ENCODE measurements around the gene SLC7A1.

The SLC7A1 gene

DNA sequence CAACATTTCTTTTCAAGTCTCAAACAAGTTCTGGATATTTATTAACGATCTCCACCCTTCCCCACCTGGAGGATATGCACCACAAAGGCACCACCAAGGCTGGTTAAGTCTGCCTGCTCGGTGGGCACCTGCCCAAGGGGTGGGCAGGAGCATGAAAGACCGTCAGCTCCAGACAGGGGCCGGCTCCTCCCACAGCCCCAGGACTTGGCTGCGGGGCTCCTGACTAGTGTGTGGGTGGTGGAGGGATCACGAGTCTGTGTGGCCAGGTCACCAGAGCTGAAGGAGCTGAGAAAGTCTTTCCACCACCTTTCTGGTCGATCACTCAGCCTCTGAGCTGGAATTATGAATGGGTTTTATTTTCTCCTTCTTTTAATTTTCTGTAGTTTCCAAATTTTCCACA, 7.8 kb downstream of the SLC7A1 start:
- TF ChIP-seq, protein P1, sequence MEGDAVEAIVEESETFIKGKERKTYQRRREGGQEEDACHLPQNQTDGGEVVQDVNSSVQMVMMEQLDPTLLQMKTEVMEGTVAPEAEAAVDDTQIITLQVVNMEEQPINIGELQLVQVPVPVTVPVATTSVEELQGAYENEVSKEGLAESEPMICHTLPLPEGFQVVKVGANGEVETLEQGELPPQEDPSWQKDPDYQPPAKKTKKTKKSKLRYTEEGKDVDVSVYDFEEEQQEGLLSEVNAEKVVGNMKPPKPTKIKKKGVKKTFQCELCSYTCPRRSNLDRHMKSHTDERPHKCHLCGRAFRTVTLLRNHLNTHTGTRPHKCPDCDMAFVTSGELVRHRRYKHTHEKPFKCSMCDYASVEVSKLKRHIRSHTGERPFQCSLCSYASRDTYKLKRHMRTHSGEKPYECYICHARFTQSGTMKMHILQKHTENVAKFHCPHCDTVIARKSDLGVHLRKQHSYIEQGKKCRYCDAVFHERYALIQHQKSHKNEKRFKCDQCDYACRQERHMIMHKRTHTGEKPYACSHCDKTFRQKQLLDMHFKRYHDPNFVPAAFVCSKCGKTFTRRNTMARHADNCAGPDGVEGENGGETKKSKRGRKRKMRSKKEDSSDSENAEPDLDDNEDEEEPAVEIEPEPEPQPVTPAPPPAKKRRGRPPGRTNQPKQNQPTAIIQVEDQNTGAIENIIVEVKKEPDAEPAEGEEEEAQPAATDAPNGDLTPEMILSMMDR (IDR thresholded peaks at IDR 0.05; ENCODE audit: low read depth, low read length) = no peak
- no peak for DNase-seq (ENCODE audit: low read depth in 2 of 2)

DNA sequence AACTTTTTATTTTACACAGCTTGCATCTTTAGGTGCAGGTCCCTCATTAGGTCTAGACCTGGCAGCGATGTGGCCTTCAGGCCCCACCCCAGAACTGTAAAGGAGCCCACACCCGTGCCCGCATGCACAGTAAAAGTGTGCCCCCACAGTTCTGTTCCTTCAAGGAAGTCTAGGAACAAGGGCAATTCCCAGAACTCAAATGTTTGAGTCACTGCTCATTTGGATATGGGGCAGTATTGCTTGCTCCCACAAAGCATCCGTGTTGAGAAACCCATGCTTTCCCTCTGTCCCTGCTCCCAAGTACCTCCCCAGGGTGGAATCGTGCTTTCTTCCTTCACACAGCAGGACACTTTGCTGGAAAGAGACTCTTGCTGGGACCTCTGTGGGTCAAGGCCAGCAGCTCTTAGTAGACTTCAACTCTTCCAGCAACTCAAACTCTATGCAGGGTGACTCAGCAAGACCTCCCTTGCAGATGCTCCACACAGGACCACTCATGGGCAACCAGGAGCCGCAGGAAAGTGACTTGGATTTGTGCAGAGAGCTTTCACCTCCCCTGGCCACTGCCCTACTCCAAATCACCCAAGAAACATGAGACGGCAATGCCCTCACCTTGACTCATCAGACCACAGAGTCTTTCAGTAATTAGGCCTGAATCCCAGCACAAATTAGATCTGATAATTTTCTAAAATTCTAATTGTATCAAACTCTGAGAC, 12.3 kb downstream of the SLC7A1 start:
- TF ChIP-seq, protein P1 (IDR thresholded peaks at IDR 0.05; ENCODE audit: low read depth, low read length) = no peak
- peak in 1 of 2 donors; percentile 60 for DNase-seq (ENCODE audit: low read depth in 2 of 2)

More for the DNA sequence above, 7.8 kb downstream of the SLC7A1 start:
- H3K4me3 ChIP-seq (replicated peaks in 1 of 2; ENCODE audit: low read depth in 2 of 2, low read length in 2 of 2) = no peak overlapping the region

GRCh38 chr13:29582171-29582570, 13.3 kb downstream of the SLC7A1 start:
- no peak for DNase-seq (ENCODE audit: low read depth in 2 of 2)
- no peak overlapping the region for H3K4me3 ChIP-seq (replicated peaks in 1 of 2; ENCODE audit: low read depth in 2 of 2, low read length in 2 of 2)
- TF ChIP-seq, protein P1 (IDR thresholded peaks at IDR 0.05; ENCODE audit: low read depth, low read length) = no peak

More for the DNA sequence above, 12.3 kb downstream of the SLC7A1 start:
- no peak overlapping the region for H3K4me3 ChIP-seq (replicated peaks in 1 of 2; ENCODE audit: low read depth in 2 of 2, low read length in 2 of 2)

- no peak overlapping the region for H3K4me3 ChIP-seq (replicated peaks in 1 of 2; ENCODE audit: low read depth in 2 of 2, low read length in 2 of 2)
- TF ChIP-seq, protein P1 (IDR thresholded peaks at IDR 0.05; ENCODE audit: low read depth, low read length) = no peak
- DNase-seq (ENCODE audit: low read depth in 2 of 2) = no peak
These were observed 13.8 kb downstream of the SLC7A1 start for GRCh38 chr13:29581666-29582065.

DNA sequence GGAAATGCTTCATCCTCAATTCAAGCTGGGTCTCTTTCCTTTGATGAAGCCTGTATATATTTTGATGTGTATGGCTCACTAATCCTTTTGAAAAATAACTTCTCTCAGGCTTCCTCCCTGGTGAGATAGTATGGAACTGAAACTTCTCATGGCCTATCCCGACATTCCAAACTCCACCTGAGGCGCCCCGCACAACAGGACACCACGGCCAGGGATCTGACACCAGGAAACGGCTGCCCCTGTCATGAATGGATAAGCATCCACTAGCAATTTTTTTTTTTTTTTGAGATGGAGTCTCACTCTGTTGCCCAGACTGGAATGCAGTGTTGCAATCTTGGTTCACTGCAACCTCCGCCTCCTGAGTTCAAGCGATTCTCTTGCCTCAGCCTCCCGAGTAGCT, 16.4 kb downstream of the SLC7A1 start:
- H3K4me3 ChIP-seq (replicated peaks in 1 of 2; ENCODE audit: low read depth in 2 of 2, low read length in 2 of 2) = no peak overlapping the region
- DNase-seq (ENCODE audit: low read depth in 2 of 2) = no peak
- TF ChIP-seq, protein P1 (IDR thresholded peaks at IDR 0.05; ENCODE audit: low read depth, low read length) = no peak

DNA sequence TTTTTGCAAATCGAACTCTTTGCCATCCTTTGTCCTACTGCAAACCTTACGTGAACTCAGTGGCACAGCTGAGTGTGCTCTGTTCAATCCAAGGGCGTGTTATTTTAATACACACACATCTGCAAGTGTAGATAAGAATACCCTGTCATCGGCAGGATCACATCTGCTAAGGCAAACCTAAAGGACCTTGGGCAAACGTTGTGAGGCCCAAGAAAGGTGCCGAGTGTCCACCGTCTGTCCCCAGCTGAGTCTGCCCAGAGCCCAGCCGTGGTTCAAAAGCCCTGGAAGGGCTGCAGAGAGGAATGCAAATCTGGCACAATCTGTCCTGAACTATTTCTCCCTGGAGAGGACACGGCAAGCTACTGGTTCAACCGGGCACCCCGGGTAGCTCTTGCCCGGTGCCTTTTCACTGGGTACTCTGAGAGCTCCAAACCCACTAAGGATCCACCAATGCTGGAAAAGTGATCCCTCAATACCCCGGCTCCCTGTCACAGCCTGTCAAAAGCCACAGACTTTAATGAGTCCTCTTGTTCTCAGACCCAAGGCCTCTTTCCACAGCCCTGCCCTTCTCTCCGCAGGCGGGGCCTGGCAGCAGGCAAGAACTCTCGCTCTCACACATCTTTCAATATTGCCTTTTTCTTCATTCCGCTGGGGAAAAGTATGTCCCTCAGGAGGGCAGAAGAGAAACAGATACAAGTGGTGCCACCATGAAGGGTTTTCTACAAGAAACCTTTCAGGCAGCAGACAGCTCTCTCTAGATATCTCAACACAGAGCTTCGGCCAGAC, 17.0 kb downstream of the SLC7A1 start:
- DNase-seq (ENCODE audit: low read depth in 2 of 2) = no peak
- TF ChIP-seq, protein P1 (IDR thresholded peaks at IDR 0.05; ENCODE audit: low read depth, low read length) = no peak
- no peak overlapping the region for H3K4me3 ChIP-seq (replicated peaks in 1 of 2; ENCODE audit: low read depth in 2 of 2, low read length in 2 of 2)

Data from cardiac fibroblast (primary cell).